Measurements from ENCODE around the gene SLCO1B3. TPM values are rescaled to one million over a fixed set of nuclear protein-coding genes. Genes with fewer than 3 reads are reported as not detected.

Gene SLCO1B3
- polyA plus RNA-seq, 10 donors = 0.07 TPM; not detected in 9

- no peak for DNase-seq
Measured at GRCh38 chr12:20868277-20868676, 57.8 kb downstream of the SLCO1B3 start.

- DNase-seq = no peak
Measured at GRCh38 chr12:20883288-20883687, 72.8 kb downstream of the SLCO1B3 start.

GRCh38 chr12:20885116-20885515 is 74.6 kb downstream of the SLCO1B3 start:
- DNase-seq = no peak

GRCh38 chr12:20885552-20885951 is 75.0 kb downstream of the SLCO1B3 start:
- no peak for DNase-seq

GRCh38 chr12:20917269-20917668 is 106.8 kb downstream of the SLCO1B3 start:
- DNase-seq = no peak

GRCh38 chr12:20917819-20918218 is 107.3 kb downstream of the SLCO1B3 start:
- no peak for DNase-seq

- no peak for DNase-seq
Measured at GRCh38 chr12:20931894-20932293, 121.4 kb downstream of the SLCO1B3 start.

- no peak for DNase-seq
Measured at GRCh38 chr12:20946732-20947131, 136.2 kb downstream of the SLCO1B3 start.

- no peak for DNase-seq
Measured at GRCh38 chr12:20950248-20950647, 139.7 kb downstream of the SLCO1B3 start.

- DNase-seq = no peak
Measured at GRCh38 chr12:20963303-20963702, 152.8 kb downstream of the SLCO1B3 start.

- no peak for DNase-seq
Measured at GRCh38 chr12:20963762-20964161, 153.3 kb downstream of the SLCO1B3 start.

Other genes starting within 250 kb of the SLCO1B3 start
- gene SLCO1C1, start 115.4 kb upstream of the SLCO1B3 start, polyA plus RNA-seq (ENCODE audit: insufficient read length in 10 of 10) = 1 to 10 TPM in 1 of 10 donors, under 1 TPM in 9; 0.36 to 1.2 (median 0.67) TPM